Mesenchymal stem cell (in vitro differentiated cells and primary cell): ENCODE data around the gene SERPINE2.
A peak's percentile ranks its signal among the peaks of the same experiment; 100 is the strongest.

Experiments
- DNase-seq: peaks from one replicate; pipeline ENCODE4 v3.0.0-alpha.2; 2013
- H2AFZ ChIP-seq: one replicate; pipeline ENCODE4 v1.6.1; 2013; ENCODE audit warnings: low read depth, mild to moderate bottlenecking, control low read depth, inconsistent platforms, low read length, moderate library complexity
- H2AK5ac ChIP-seq: 2 replicates; pipeline ENCODE4 v1.6.1; 2013; ENCODE audit warnings: low read length, moderate library complexity, mild to moderate bottlenecking, inconsistent platforms; ENCODE audit not compliant: severe bottlenecking
- H2BK120ac ChIP-seq: one replicate; pipeline ENCODE4 v1.6.1; 2013; ENCODE audit warnings: low read depth, mild to moderate bottlenecking, inconsistent platforms, low read length, moderate library complexity
- H2BK12ac ChIP-seq, 2 experiments: one replicate each; pipeline ENCODE4 v1.6.1; 2013; ENCODE audit warnings: inconsistent platforms in 2 of 2, low read length in 2 of 2, mild to moderate bottlenecking in 2 of 2, moderate library complexity in 2 of 2, control low read depth in 1 of 2
- H2BK15ac ChIP-seq: one replicate; pipeline ENCODE4 v1.6.1; 2013; ENCODE audit warnings: mild to moderate bottlenecking, low read depth, inconsistent platforms; ENCODE audit not compliant: poor library complexity, severe bottlenecking
- H2BK5ac ChIP-seq: 2 replicates; pipeline ENCODE4 v1.6.1; 2013; ENCODE audit warnings: low read depth, mild to moderate bottlenecking, low read length, control low read depth, inconsistent platforms; ENCODE audit not compliant: poor library complexity, severe bottlenecking
- H3K14ac ChIP-seq, 2 experiments: one replicate each; pipeline ENCODE4 v1.6.1; 2013; ENCODE audit warnings: inconsistent platforms in 2 of 2, low read length in 2 of 2, control low read depth in 1 of 2, mild to moderate bottlenecking in 1 of 2, moderate library complexity in 1 of 2
- H3K18ac ChIP-seq, 2 experiments: one replicate each; pipeline ENCODE4 v1.6.1; 2013; ENCODE audit warnings: inconsistent platforms in 2 of 2, low read length in 2 of 2, control low read depth in 1 of 2, low read depth in 1 of 2, mild to moderate bottlenecking in 1 of 2
- H3K23ac ChIP-seq, 2 experiments: one replicate each; pipeline ENCODE4 v1.6.1; 2013; ENCODE audit warnings: inconsistent platforms in 2 of 2, low read length in 2 of 2, mild to moderate bottlenecking in 2 of 2, moderate library complexity in 2 of 2, control low read depth in 1 of 2
- H3K27ac ChIP-seq: 2 replicates; pipeline ENCODE4 v1.5.1; 2013; ENCODE audit warnings: mild to moderate bottlenecking, moderate library complexity, low read length, control low read depth, inconsistent platforms; ENCODE audit not compliant: poor library complexity, severe bottlenecking
- H3K27me3 ChIP-seq, 2 experiments: 2 replicates each; pipeline versions ENCODE4 v1.6.1 to v1.7.0; 2013; ENCODE audit warnings: low read length in 2 of 2, mild to moderate bottlenecking in 2 of 2, moderate library complexity in 2 of 2, control low read depth in 1 of 2, inconsistent platforms in 1 of 2; ENCODE audit not compliant: control insufficient read depth in 1 of 2, insufficient read depth in 1 of 2
- H3K36me3 ChIP-seq, 2 experiments: 2 replicates each; pipeline versions ENCODE4 v1.6.1 to v1.7.0; 2013; ENCODE audit warnings: low read length in 2 of 2, control low read depth in 1 of 2, inconsistent platforms in 1 of 2, low read depth in 1 of 2, mild to moderate bottlenecking in 1 of 2; ENCODE audit not compliant: insufficient read depth in 2 of 2, control insufficient read depth in 1 of 2
- H3K4ac ChIP-seq, 2 experiments: one replicate each; pipeline ENCODE4 v1.6.1; 2013; ENCODE audit warnings: inconsistent platforms in 2 of 2, low read length in 2 of 2, mild to moderate bottlenecking in 2 of 2, moderate library complexity in 2 of 2, control low read depth in 1 of 2, low read depth in 1 of 2
- H3K4me1 ChIP-seq: 2 replicates; pipeline ENCODE4 v1.6.1; 2013; ENCODE audit warnings: low read depth, low read length, control low read depth; ENCODE audit not compliant: control insufficient read depth, insufficient read depth
- H3K4me2 ChIP-seq: 2 replicates; pipeline ENCODE4 v1.6.1; 2013; ENCODE audit warnings: low read length, mild to moderate bottlenecking, inconsistent platforms; ENCODE audit not compliant: poor library complexity, severe bottlenecking
- H3K4me3 ChIP-seq, 2 experiments: 2 replicates each; pipeline versions ENCODE4 v1.5.1 to v1.7.0; 2013; ENCODE audit warnings: low read length in 2 of 2, mild to moderate bottlenecking in 2 of 2, control low read depth in 1 of 2, low read depth in 1 of 2; ENCODE audit not compliant: insufficient read depth in 1 of 2
- H3K79me1 ChIP-seq: replicated peaks from 2 replicates; pipeline ENCODE4 v1.6.1; 2013; ENCODE audit warnings: mild to moderate bottlenecking, control low read depth, low read length, inconsistent platforms; ENCODE audit not compliant: poor library complexity, severe bottlenecking
- H3K9ac ChIP-seq: 2 replicates; pipeline ENCODE4 v1.7.0; 2013; ENCODE audit warnings: mild to moderate bottlenecking, low read length, moderate library complexity
- H3K9me3 ChIP-seq: 2 replicates; pipeline ENCODE4 v1.7.0; 2013; ENCODE audit warnings: mild to moderate bottlenecking, low read length; ENCODE audit not compliant: control insufficient read depth
- H4K8ac ChIP-seq: one replicate; pipeline ENCODE4 v1.6.1; 2013; ENCODE audit warnings: inconsistent platforms, mild to moderate bottlenecking, low read length, moderate library complexity
- H4K91ac ChIP-seq: one replicate; pipeline ENCODE4 v1.6.1; 2013; ENCODE audit warnings: mild to moderate bottlenecking, low read length, inconsistent platforms
- WGBS: methylation state at CpG from one replicate; pipeline ENCODE4 v1.1.7; 2013; ENCODE audit warnings: mixed read lengths; 5-methylcytosine and 5-hydroxymethylcytosine counted together

Gene SERPINE2

DNA sequence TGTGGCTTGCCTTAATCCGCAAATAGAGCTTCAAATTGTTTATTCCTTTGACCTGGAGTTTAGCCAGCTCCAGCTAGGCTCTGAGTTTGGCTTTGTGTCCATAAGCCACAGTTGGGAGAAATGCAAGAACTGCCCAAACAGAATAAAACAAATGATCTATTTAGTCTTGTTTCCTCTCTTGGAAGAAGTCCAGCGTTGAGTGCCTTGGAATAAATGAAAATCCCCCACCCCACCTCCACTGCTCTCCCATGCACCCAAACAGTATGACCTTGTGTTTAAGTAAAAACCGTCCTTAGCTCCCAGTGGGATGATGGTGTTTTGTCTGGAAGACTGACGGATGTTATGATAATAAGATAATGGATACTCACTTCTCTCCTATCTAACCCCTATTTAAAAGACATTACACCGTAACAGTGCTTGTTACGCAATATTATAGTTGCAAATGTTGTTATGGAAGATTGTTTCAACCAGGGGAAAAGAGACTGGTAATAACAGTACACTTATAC is 3.2 kb upstream of the SERPINE2 start:
- H3K4me1 ChIP-seq: peaks cover 5% of the 10 kb centered on the region
- no peaks in the 10 kb centered on the region for H3K36me3 ChIP-seq
- 29% methylated on average over 2 of the region's 6 CpGs for WGBS
- H2BK12ac ChIP-seq: no peak overlapping the region
- DNase-seq: peak; percentile 62
- no peak overlapping the region for H4K91ac ChIP-seq
- H3K4me3 ChIP-seq: no peak overlapping the region
- no peak overlapping the region for H3K4ac ChIP-seq
- no peak overlapping the region for H2AFZ ChIP-seq
- H3K27ac ChIP-seq: no peak overlapping the region
- peaks cover 2% of the 10 kb centered on the region for H3K79me1 ChIP-seq
- H2BK5ac ChIP-seq: no peak overlapping the region
- no peak overlapping the region for H3K9ac ChIP-seq
- no peak overlapping the region for H4K8ac ChIP-seq
- no peak overlapping the region for H2BK15ac ChIP-seq
- no peak overlapping the region for H3K4me2 ChIP-seq
- H3K14ac ChIP-seq: no peak overlapping the region
- H3K9me3 ChIP-seq: no peaks in the 10 kb centered on the region
- H3K18ac ChIP-seq: no peak overlapping the region
- H2AK5ac ChIP-seq: no peak overlapping the region
- H3K23ac ChIP-seq: no peak overlapping the region
- no peak overlapping the region for H2BK120ac ChIP-seq
- H3K27me3 ChIP-seq: no peaks in the 10 kb centered on the region

DNA sequence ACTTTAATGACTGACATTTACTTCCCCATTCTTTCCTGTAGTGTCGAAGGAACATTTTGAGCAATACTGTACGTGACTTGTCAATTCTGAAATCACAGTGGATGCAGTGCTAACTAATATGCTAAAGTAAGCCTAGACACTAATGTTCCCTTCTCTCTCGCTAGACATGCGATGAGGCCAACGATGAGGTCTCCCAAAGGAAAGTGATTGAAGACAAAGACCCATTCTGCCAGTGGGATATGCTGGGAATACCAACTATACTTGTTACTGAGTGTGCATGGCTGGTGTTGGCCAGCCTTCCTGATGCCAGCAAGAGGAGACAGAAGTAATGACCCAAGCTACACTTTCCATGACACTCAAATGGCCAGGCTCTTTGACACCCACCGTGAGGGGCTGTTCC is 2.5 kb upstream of the SERPINE2 start:
- H3K14ac ChIP-seq: no peak overlapping the region
- DNase-seq: no peak
- no peak overlapping the region for H3K27ac ChIP-seq
- H3K79me1 ChIP-seq: peaks cover 4% of the 10 kb centered on the region
- peak overlapping the region; percentile 52 to 78 for H2BK12ac ChIP-seq
- no peak overlapping the region for H2BK5ac ChIP-seq
- H2AFZ ChIP-seq: no peak overlapping the region
- no peak overlapping the region for H4K91ac ChIP-seq
- H3K4me3 ChIP-seq: no peak overlapping the region
- no peak overlapping the region for H3K9ac ChIP-seq
- H2BK15ac ChIP-seq: peak overlapping the region; percentile 85
- H3K4me2 ChIP-seq: no peak overlapping the region
- no peaks in the 10 kb centered on the region for H3K9me3 ChIP-seq
- H3K4me1 ChIP-seq: peaks cover 8% of the 10 kb centered on the region
- H3K36me3 ChIP-seq: no peaks in the 10 kb centered on the region
- H2BK120ac ChIP-seq: no peak overlapping the region
- peak overlapping the region in 1 of 2 experiments; percentile 78 for H3K4ac ChIP-seq
- H2AK5ac ChIP-seq: no peak overlapping the region
- H3K18ac ChIP-seq: peak overlapping the region in 1 of 2 experiments; percentile 54
- 91% methylated on average over 6 of the region's 6 CpGs for WGBS
- H3K27me3 ChIP-seq: no peaks in the 10 kb centered on the region
- H4K8ac ChIP-seq: no peak overlapping the region
- H3K23ac ChIP-seq: no peak overlapping the region

DNA sequence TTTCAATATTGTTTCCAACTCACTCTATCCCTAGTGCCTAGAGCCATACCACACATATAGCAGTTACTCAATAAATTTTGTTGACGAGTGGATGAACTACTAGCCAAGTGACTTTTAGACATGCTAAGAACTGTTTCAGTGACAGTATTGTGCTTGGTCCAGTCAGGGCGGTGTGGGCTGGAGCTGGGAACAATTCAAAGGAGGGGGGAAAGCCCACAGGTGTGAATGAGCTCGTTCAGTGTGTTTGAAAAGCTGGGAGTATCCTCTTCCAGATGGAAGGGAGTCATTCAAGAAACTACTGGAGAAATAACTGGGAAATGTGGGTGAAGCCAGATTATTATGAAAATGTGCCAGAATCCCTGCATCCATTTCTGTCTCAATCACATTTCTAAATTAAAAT is 1.7 kb upstream of the SERPINE2 start:
- peaks cover 12% of the 10 kb centered on the region for H3K4me1 ChIP-seq
- no peak overlapping the region for H2BK120ac ChIP-seq
- no peaks in the 10 kb centered on the region for H3K9me3 ChIP-seq
- H3K27ac ChIP-seq: no peak overlapping the region
- no peak overlapping the region for H3K14ac ChIP-seq
- no peak overlapping the region for H3K9ac ChIP-seq
- DNase-seq: no peak
- H4K8ac ChIP-seq: no peak overlapping the region
- no peak overlapping the region for H3K4me3 ChIP-seq
- peaks cover 4% of the 10 kb centered on the region for H3K79me1 ChIP-seq
- 58% methylated on average over 3 of the region's 3 CpGs for WGBS
- no peak overlapping the region for H2BK15ac ChIP-seq
- H2BK12ac ChIP-seq: peak overlapping the region in 1 of 2 experiments; percentile 45
- H3K4ac ChIP-seq: no peak overlapping the region
- H3K23ac ChIP-seq: no peak overlapping the region
- no peak overlapping the region for H4K91ac ChIP-seq
- no peak overlapping the region for H3K4me2 ChIP-seq
- no peaks in the 10 kb centered on the region for H3K27me3 ChIP-seq
- H3K18ac ChIP-seq: peak overlapping the region in 1 of 2 experiments; percentile 64
- peaks cover 0 to 3% of the 10 kb centered on the region in 2 experiments for H3K36me3 ChIP-seq
- no peak overlapping the region for H2AK5ac ChIP-seq
- no peak overlapping the region for H2BK5ac ChIP-seq
- no peak overlapping the region for H2AFZ ChIP-seq

DNA sequence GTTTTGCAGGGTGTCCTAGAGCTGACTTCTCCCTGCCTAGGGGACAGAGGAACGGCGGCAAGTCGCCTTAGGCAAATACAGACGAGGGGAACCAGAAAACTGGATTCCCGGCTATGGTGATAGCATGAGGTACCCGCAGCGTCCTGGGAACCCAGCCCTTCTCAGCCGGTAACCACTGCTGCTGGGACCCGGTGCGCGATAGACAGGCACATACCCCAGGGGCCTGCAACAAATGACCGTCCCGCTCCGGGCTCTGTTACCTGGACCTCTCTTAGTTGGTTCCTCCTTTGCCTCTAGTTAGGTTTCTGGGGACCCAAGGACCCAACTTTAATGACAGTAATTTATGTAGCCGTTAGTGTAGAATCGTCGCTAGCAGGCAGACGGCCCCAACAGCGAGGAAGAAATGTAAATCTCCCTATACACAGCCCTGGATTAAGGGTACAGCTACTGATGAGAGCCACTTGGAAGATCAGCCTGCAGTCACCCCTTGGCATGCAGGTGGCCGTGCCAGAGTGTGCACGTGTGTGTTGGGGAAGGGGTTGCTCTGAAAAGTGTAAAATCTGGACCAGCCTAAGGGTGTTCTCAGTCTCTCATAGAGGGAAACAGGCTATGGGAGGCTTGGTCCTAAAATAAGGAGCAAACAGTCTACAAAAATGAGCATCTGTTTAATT is 819 bp upstream of the SERPINE2 start:
- Histone ChIP-seq H2AK5ac (no peak overlapping the region), H3K36me3 (peaks cover 0 to 10% of the 10 kb centered on the region in 2 experiments), H2BK5ac (no peak overlapping the region), H3K4ac (no peak overlapping the region), H4K8ac (peak overlapping the region; percentile 46), H2BK15ac (no peak overlapping the region), H3K4me3 (peak overlapping the region; percentile 78 to 86), H3K9me3 (no peaks in the 10 kb centered on the region), H3K27me3 (no peaks in the 10 kb centered on the region), H2BK120ac (peak overlapping the region; percentile 66), H3K14ac (no peak overlapping the region), H3K23ac (no peak overlapping the region), H3K79me1 (peaks cover 5% of the 10 kb centered on the region), H3K18ac (peak overlapping the region; percentile 0 to 40), H2AFZ (no peak overlapping the region), H2BK12ac (no peak overlapping the region), H3K9ac (peak overlapping the region; percentile 60), H3K27ac (no peak overlapping the region), H3K4me2 (peak overlapping the region; percentile 95), H3K4me1 (peaks cover 12% of the 10 kb centered on the region), H4K91ac (no peak overlapping the region)
- no peak for DNase-seq
- 7% methylated on average over 21 of the region's 21 CpGs for WGBS
